Globus pallidus (tissue), 1 donor: ENCODE measurements around the gene KCNAB2.

ENCODE experiments used
- DNase-seq: peaks from one replicate; pipeline ENCODE4 v3.0.0-alpha.2; 2015; ENCODE audit warnings: low spot score

KCNAB2 gene

GRCh38 chr1:6097117-6097595 is 51.5 kb downstream of the KCNAB2 start:
- DNase-seq: no peak

- DNase-seq: no peak
Measured at GRCh38 chr1:6097824-6098223, 52.1 kb downstream of the KCNAB2 start.

DNA sequence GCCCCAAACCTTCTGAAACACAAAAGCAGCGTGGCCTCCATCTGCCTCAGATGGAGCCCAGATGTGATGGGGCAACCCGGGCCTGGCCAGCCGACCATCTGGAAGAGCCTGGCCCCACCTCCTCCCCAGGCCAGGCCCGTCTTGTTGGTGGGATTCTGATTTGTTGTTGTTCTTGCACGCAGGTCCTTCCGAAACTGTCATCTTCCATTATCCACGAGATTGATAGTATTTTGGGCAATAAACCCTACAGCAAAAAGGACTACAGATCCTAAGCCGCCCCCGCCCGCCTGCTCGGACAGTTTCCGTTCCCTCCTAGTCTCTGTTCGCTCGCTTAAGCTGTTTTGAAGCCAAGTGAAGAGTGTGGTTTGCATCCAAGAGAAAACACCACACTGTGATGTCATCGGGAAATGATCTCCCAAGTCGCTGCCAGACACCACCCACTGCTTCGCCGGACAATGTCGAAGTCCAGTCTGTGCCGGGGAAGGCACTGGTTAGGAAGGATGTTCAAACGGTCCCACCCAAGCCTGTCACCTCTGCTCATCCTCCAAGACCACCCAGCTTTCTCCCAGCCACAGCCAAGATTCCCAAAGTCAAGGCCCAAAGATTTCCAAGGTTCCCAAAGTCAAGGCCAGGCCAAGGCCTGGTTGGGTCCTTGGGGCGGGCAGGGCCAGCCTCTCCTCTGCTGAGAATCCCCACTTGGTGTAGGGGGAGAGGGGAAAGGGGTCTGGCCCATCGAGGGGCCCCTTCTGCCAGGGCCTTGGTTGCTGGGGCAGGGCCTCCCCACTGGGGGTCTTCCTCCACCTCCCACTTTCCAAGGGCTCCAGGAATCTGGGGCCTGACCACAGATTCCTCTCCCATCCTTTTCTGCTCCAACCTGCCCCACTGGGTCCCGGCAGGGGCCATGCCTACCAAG is 52.9 kb downstream of the KCNAB2 start:
- DNase-seq: no peak

DNA sequence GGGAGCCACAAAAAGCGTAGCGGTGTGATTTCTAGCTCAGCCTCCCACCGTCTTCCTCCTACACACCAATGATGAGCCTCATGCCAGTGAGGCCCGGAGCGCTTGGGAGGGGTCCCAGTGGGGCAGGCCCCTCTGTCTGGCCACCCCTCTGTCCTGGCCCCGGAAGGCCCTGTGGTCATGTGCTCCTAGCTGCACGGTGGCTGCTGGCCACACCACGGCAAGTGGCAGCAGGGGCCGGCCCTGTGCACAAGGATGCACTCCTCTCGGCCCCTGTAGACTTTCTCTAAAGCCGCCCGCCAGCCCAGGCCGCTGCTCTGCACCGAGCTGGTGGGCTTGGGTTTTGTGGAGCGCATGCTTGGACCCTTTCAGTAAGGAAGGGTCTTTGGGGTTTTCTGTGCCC is 53.6 kb downstream of the KCNAB2 start:
- DNase-seq: no peak

GRCh38 chr1:6099787-6100765 is 54.4 kb downstream of the KCNAB2 start:
- DNase-seq: no peak

DNA sequence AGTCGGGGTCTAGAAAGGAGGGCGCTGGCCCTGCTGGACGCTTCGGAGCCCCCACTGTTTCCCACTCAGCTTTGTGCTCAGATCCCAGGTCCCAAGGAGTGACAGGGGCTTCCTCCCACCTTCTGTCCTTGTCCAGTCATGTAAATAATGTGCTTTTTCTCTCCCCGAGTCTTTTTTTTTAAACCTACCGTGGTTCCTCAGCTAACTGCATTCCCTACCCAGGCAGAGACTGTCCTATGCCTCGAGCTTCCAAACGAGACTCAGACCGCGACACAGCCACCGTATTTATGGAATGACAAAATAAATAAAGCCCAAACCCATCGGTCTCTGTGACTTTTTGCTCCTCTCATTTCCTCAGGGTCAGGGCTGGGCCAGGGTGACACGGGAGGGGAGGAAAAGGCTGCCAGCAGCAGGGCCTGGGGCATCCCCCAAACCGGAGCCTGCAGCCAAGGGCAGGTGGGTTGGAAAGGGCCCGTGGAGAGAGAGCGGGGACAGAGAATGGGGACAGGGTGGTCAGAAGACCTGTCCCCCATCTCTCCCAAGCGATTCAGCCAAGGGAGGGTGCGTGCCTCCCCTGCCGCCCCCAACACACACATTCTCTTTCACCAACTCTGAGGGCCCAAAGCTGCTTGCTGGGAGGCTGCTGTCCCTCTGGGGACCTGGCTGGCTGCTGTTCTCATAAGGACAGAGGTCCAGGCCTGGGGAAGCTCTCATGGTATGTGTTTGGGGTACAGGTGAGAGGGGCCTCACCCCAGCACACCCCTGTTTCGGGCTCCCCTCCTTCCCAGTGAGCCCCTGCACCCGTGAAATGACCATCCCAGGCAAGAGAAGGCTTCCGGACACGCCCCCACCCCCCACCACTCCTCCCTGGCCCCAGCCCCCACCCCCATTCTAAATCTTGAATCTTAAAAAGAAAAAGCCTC is 55.4 kb downstream of the KCNAB2 start:
- DNase-seq: no peak

DNA sequence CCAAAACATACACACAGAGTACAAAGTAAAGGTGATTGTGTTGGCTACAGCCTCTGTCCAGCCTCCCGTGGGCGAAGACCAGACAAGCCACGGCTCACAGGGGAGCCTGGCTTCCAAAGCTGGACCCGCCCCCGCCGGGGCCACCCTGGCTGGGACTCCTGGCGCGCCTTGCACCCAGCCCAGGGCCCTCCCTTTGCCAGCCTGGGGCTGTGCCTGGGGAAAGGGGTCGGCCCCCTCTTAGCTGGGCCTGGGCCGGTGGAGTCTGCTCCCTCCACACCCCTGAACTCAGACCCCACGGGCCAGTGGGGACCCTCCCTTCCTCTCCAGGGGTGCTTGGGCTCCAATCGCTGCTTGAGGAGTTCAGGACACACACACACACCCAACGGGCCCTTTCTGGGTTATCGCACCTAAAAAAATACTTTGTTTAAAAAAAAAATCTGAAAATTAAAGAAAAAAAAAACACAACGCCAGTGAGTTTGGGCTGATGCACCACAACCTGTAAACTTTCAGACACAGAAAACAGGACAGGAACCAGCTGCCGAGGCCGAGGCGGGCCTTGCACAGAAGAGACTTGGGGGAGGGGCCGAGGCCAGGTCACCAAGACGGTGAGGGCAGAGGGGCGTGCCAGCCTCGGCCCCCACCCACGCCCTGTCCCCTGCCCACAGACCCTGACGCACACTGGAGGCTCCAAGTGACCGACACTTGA is 56.3 kb downstream of the KCNAB2 start:
- DNase-seq: no peak

GRCh38 chr1:6102532-6102845 is 56.8 kb downstream of the KCNAB2 start:
- no peak for DNase-seq

DNA sequence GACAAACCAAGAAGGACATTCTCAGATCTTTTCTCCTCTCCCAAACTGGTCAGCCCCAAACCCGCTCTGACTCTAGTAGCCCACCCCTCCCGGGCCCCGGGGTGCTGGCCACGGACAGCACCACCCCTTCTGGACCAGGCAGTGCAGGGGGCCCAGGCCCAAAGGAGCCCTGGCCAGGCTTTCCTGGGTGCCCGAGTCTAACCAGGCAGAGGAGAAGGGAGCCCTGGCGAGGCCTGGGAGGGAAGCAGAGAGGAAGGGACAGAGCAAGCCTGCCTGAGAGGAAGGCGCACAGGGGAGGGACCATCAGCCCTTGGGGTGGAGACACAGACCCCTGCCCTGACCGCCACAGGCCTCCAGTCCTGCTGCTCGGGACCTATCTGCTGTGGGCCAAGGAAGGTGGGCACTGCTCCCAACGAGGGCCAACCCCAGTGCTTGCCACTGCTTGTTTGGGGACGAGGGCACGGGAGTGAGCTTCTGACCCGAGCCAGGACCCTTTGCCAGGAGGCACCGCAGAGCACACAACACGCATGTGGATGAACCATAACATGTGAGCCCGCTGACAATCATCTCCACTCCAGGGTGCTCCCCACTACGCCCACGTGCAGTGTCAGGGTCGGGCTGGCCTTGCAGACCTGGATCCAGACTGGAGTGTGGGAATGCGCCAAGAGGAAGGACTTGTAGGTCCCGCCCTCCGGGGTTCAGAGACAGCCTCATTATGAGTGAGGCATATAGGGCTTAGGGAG is 57.6 kb downstream of the KCNAB2 start:
- DNase-seq: no peak

- no peak for DNase-seq
Measured at GRCh38 chr1:6103854-6104530, 58.3 kb downstream of the KCNAB2 start.

DNA sequence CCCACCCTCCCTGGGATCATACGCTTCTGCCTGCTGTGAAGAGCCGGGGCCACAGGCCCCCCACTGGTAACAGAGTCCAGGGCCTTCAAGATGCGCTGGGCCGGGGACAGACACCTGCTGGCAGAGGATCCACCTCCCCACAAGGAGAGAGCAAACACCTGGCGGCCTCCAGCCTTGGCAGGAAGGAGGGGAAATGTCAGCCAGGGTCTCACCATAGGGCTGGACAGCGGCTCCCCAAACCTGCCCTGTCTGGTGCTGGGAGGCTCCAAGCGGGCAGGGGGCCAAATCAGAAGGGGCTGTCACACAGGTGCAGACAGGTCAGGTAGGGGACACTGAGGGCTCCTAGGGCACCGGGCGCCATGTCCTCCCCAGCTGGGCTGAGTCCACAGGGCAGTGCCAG is 58.9 kb downstream of the KCNAB2 start:
- no peak for DNase-seq

DNA sequence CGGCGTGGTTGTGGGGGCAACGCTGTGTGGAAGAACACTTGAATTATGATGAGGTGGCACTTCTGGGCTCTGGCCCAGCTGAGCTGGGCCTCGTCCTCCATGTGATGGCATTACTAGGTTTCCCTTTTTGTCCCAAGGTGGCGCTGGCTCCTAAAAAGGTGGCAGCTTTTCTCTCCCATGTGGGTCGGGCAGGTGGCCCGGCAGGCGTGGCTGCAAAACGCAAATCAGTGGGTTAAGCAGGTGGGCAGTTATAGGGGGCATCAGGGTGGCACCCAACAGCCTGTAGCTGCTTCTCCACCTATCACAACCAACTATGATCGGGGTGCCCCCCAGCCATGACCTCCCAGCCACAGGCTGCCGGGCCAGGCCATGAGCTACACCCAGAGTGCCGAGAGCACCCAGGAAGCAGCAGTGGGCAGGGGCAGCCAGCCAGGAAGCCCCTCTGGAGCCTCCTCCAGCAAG is 59.6 kb downstream of the KCNAB2 start:
- no peak for DNase-seq

- DNase-seq: no peak
Measured at GRCh38 chr1:6105763-6106162, 60.1 kb downstream of the KCNAB2 start.

GRCh38 chr1:6106321-6106731 is 60.6 kb downstream of the KCNAB2 start:
- no peak for DNase-seq

DNA sequence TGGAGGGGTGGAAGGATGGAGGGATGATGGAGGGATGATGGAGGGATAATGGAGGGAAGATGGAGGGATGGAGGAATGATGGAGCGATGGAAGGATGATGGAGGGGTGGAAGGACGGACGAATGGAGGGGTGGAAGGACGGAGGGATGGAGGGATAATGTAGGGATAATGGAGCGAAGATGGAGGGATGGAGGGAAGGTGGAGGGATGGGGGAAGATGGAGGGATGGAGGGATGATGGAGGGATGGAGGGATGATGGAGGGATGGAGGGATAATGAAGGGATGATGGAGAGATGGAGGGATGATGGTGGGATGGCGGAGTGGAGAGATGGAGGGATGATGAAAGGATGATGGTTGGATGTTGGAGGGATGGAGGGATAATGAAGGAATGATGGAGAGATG is 61.3 kb downstream of the KCNAB2 start:
- DNase-seq: no peak

DNA sequence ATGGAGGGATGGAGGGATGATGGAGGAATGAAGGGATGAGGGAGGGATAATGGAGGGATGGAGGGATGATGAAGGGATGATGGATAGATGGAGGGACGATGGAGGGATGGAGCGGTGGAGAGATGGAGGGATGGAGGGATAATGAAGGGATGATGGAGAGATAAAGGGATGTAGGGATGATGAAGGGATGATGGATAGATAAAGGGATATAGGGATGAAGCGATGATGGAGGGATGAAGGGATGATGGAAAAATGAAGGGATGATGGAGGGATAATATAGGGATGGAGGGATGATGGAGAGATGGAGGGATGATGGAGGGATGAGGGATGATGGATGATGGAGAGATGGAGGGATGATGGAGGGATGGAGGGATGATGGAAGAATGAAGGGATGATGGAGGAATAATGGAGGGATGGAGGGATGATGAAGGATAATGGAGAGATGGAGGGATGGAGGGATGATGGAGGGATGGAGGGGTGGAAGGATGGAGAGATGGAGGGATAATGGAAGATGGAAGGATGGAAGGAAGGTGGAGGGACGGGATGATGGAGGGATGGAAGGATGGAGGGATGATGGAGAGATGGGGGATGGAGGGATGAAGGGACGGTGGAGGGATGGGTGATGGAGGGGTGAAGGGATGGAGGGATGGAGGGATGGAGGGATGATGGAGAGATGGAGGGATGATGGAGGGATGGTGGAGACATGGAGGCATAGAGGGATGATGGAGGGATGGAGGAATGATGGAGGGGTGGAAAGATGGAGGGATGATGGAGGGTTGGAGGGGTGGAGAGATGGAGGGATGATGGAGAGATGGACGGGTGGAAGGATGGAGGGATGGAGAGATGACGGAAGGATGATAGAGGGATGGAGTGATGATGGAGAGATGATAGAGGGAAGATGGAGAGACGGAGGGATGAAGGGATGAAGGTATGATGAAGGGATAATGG is 62.0 kb downstream of the KCNAB2 start:
- DNase-seq: no peak

- no peak for DNase-seq
Measured at GRCh38 chr1:6108476-6108875, 62.8 kb downstream of the KCNAB2 start.

- no peak for DNase-seq
Measured at GRCh38 chr1:6108937-6109614, 63.4 kb downstream of the KCNAB2 start.
